DOHH2 (cell line): Measurements from ENCODE around the gene NEURL3.
"Not testable (repeated sequence)": the region's sequence is repeated elsewhere in the genome, so short reads cannot be mapped to it uniquely, and the experiment has no call there.

Source experiments
- H3F3A ChIP-seq: fragments of 200-600 bp; sonication (generic), shearing (Covaris generic); 2 replicates; pipeline ENCODE4 v1.6.0; 2016; ENCODE audit warnings: antibody characterized with exemption, mild to moderate bottlenecking; ENCODE audit not compliant: control insufficient read depth, insufficient read depth
- H3K27ac ChIP-seq: fragments of 200-600 bp; sonication (generic); 2 replicates; pipeline ENCODE4 v1.5.1; 2014; ENCODE audit warnings: low read depth, mild to moderate bottlenecking, low read length, moderate library complexity
- H3K27me3 ChIP-seq: fragments of 200-600 bp; sonication (generic); 2 replicates; pipeline ENCODE4 v1.6.1; 2014; ENCODE audit warnings: mild to moderate bottlenecking, low read length, mixed read lengths; ENCODE audit not compliant: control insufficient read depth
- H3K36me3 ChIP-seq: fragments of 200-600 bp; sonication (generic); 2 replicates; pipeline ENCODE4 v1.6.1; 2014; ENCODE audit warnings: mild to moderate bottlenecking, low read length, moderate library complexity, mixed read lengths; ENCODE audit not compliant: control insufficient read depth
- H3K4me1 ChIP-seq: fragments of 200-600 bp; sonication (generic); 2 replicates; pipeline ENCODE4 v1.6.1; 2014; ENCODE audit warnings: mild to moderate bottlenecking, low read length, mixed read lengths; ENCODE audit not compliant: control insufficient read depth
- H3K4me2 ChIP-seq: fragments of 200-600 bp; sonication (generic); 2 replicates; pipeline ENCODE4 v1.6.0; 2014; ENCODE audit warnings: mild to moderate bottlenecking, low read length, moderate library complexity
- H3K4me3 ChIP-seq: fragments of 200-600 bp; sonication (generic); 2 replicates; pipeline ENCODE4 v1.5.1; 2014; ENCODE audit warnings: mild to moderate bottlenecking, low read length, mixed read lengths
- H3K79me2 ChIP-seq: fragments of 200-600 bp; sonication (generic); 2 replicates; pipeline ENCODE4 v1.6.1; 2014; ENCODE audit warnings: mild to moderate bottlenecking, low read length, mixed read lengths; ENCODE audit not compliant: control insufficient read depth
- H3K9me2 ChIP-seq: fragments of 200-600 bp; sonication (generic); replicated peaks from 2 replicates; pipeline ENCODE4 v1.6.1; 2014; ENCODE audit warnings: mild to moderate bottlenecking, low read length, mixed read lengths; ENCODE audit not compliant: control insufficient read depth
- H3K9me3 ChIP-seq: fragments of 200-600 bp; sonication (generic); 2 replicates; pipeline ENCODE4 v1.6.1; 2014; ENCODE audit warnings: antibody characterized with exemption, low read length, mixed read lengths; ENCODE audit not compliant: control insufficient read depth, insufficient read depth
- H4K20me1 ChIP-seq: fragments of 200-600 bp; sonication (generic); 2 replicates; pipeline ENCODE4 v1.6.0; 2014; ENCODE audit warnings: low read depth, mild to moderate bottlenecking, antibody characterized with exemption, low read length, moderate library complexity; ENCODE audit not compliant: control insufficient read depth, insufficient read depth
- CTCF ChIP-seq: fragments of 200-600 bp; sonication (generic); IDR thresholded peaks from one replicate; pipeline ENCODE4 v1.5.1; 2014; ENCODE audit warnings: antibody characterized with exemption, mild to moderate bottlenecking, low read depth, low read length; ENCODE audit not compliant: poor library complexity, severe bottlenecking
- EZH2phosphoT487 ChIP-seq: fragments of 200-600 bp; sonication (generic); IDR thresholded peaks from 2 replicates; pipeline ENCODE4 v1.6.1; 2017; ENCODE audit warnings: borderline replicate concordance, mild to moderate bottlenecking, antibody characterized with exemption, low read length, moderate library complexity, mixed read lengths

NEURL3 gene

GRCh38 chr2:96505231-96505889 is at the start of gene NEURL3:
Gene NEURL3, minus strand, starts transcription at chr2:96505357. Its CDS starts 71 bp downstream, at chr2:96505286.
- H3K27me3 ChIP-seq = peaks cover 33% of the 10 kb centered on the region
- H3K9me2 ChIP-seq = no peaks in the 10 kb centered on the region
- H3K27ac ChIP-seq = no peak within 1 kb of the TSS
- no peaks in the 10 kb centered on the region for H3F3A ChIP-seq
- no peak within 1 kb of the TSS for H3K4me2 ChIP-seq
- no peaks in the 10 kb centered on the region for H3K79me2 ChIP-seq
- no peak within 1 kb of the TSS for H3K4me3 ChIP-seq
- no peaks in the 10 kb centered on the region for H4K20me1 ChIP-seq
- TF ChIP-seq CTCF (no peak), EZH2phosphoT487 (no peak)
- no peaks in the 10 kb centered on the region for H3K9me3 ChIP-seq
- no peaks in the 10 kb centered on the region for H3K36me3 ChIP-seq
- peaks cover 20% of the 10 kb centered on the region for H3K4me1 ChIP-seq

- Histone ChIP-seq H3K79me2 (no peaks in the 10 kb centered on the region), H3F3A (no peaks in the 10 kb centered on the region), H3K4me2 (peak overlapping the region; percentile 41), H3K27ac (no peak overlapping the region), H3K27me3 (no peaks in the 10 kb centered on the region), H3K9me3 (no peaks in the 10 kb centered on the region), H4K20me1 (no peaks in the 10 kb centered on the region), H3K4me1 (peaks cover 6% of the 10 kb centered on the region), H3K9me2 (no peaks in the 10 kb centered on the region), H3K4me3 (peak overlapping the region; percentile 34), H3K36me3 (no peaks in the 10 kb centered on the region)
- TF ChIP-seq CTCF (peak; percentile 97), EZH2phosphoT487 (no peak)
Observed at GRCh38 chr2:96554293-96555145, 49.4 kb upstream of the NEURL3 start.

DNA sequence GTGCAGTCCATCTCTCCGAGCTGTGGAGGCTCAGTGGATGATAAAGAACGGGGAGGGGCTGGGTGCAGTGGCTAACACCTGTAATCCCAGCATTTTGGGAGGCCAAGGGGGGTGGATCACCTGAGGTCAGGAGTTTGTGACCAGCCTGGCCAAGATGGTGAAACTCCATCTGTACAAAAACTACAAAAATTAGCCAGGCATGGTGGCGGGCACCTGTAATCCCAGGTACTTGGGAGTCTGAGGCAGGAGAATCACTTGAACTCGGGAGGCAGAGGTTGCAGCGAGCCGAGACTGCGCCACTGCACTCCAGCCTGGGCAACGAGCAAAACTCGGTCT is 48.8 kb upstream of the NEURL3 start:
- not testable (repeated sequence) for H3K9me3 ChIP-seq, H3K36me3 ChIP-seq, H3K9me2 ChIP-seq, H3K4me1 ChIP-seq, H3K27me3 ChIP-seq, H3K4me3 ChIP-seq, H3K79me2 ChIP-seq, H3K27ac ChIP-seq, H3F3A ChIP-seq, H4K20me1 ChIP-seq
- peak overlapping the region; percentile 41 for H3K4me2 ChIP-seq
